HCT116 (cell line): ENCODE data around the gene TBC1D16.

Source experiments
- CEBPB ChIP-seq: IDR thresholded peaks from 2 replicates; pipeline ENCODE4 v1.6.1; 2012; ENCODE audit warnings: low read depth
- EGR1 ChIP-seq: IDR thresholded peaks from 2 replicates; pipeline ENCODE4 v1.6.1; 2012; ENCODE audit warnings: low read depth
- EZH2 ChIP-seq: fragments of 200-600 bp; sonication (generic); IDR thresholded peaks from 2 replicates; pipeline ENCODE4 v1.6.1; 2017; ENCODE audit warnings: antibody characterized with exemption, mixed run types
- POLR2A ChIP-seq: IDR thresholded peaks from 2 replicates; pipeline ENCODE4 v1.7.0; 2011; ENCODE audit warnings: borderline replicate concordance; ENCODE audit not compliant: insufficient read depth, insufficient read length; ENCODE audit errors: extremely low read depth
- SIN3A ChIP-seq: IDR thresholded peaks from 2 replicates; pipeline ENCODE4 v1.6.1; 2012; ENCODE audit warnings: low read depth
- SP1 ChIP-seq: IDR thresholded peaks from 2 replicates; pipeline ENCODE4 v1.6.1; 2012; ENCODE audit warnings: low read depth
- TF ChIP-seq, protein P1 (sequence below), 3 experiments: fragments of 200-600 bp in 1 of 3; sonication (generic) in 1 of 3; IDR thresholded peaks in 2 of 3; conservative IDR thresholded peaks in 1 of 3; 2 replicates each; pipeline ENCODE4 v1.5.1; 2012 to 2017; ENCODE audit warnings: low read depth in 2 of 3, low read length in 2 of 3, antibody characterized with exemption in 1 of 3, borderline replicate concordance in 1 of 3, control low read depth in 1 of 3, mild to moderate bottlenecking in 1 of 3, mixed read lengths in 1 of 3, mixed run types in 1 of 3, moderate library complexity in 1 of 3; ENCODE audit not compliant: insufficient read depth in 1 of 3
- TF ChIP-seq, protein P2 (sequence below): IDR thresholded peaks from 2 replicates; pipeline ENCODE4 v1.6.1; 2012; ENCODE audit warnings: low read depth

DNA sequence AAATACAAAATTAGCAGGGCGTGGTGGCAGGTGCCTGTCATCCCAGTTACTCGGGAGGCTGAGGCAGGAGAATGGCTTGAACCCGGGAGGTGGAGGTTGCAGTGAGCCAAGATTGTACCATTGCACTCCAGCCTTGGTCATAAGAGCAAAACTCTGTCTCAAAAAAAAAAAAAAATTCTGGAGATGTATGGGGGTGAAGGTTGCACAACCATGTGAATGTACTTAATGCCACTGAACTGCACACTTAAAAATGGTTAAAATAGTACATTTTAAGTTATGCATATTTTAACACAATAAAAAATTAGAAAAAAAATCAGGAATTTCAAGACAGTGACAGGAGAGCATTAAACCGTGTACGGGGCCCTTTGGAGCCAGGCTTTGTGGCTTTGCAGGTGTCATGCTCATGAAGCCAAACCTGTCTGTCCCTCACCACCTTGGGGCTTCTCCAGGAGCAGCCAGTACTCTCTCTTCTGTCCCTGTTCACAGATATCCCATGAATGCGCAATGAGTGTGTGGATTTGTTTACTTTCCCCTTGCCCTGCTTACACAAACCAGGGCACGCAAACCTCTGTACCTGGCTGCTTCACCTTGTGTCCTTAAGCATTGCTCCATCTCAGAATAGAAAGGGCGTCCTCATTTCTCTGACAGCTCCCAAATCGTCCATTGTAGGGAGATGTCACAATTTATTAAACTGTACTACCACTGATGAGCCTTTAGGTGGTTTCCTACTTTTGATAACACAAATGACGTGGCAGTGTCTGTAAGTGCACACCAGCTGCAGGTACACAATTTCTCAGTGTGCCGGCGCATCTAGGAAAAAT lies 138.2 kb downstream of the TBC1D16 start:
- TF ChIP-seq, protein P1, sequence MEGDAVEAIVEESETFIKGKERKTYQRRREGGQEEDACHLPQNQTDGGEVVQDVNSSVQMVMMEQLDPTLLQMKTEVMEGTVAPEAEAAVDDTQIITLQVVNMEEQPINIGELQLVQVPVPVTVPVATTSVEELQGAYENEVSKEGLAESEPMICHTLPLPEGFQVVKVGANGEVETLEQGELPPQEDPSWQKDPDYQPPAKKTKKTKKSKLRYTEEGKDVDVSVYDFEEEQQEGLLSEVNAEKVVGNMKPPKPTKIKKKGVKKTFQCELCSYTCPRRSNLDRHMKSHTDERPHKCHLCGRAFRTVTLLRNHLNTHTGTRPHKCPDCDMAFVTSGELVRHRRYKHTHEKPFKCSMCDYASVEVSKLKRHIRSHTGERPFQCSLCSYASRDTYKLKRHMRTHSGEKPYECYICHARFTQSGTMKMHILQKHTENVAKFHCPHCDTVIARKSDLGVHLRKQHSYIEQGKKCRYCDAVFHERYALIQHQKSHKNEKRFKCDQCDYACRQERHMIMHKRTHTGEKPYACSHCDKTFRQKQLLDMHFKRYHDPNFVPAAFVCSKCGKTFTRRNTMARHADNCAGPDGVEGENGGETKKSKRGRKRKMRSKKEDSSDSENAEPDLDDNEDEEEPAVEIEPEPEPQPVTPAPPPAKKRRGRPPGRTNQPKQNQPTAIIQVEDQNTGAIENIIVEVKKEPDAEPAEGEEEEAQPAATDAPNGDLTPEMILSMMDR (IDR thresholded peaks at IDR 0.05 in 2 of 3, conservative IDR thresholded peaks at IDR 0.05 in 1 of 3; ENCODE audit: borderline replicate concordance in 1 of 3, insufficient read depth in 1 of 3, low read depth in 2 of 3, low read length in 2 of 3): 0 out of 6 replicates have a peak, but pooled peaks of 1 of the 3 experiments have one; percentile 11
- TF ChIP-seq EZH2 (no peak), POLR2A (no peak), SIN3A (no peak), SP1 (no peak), EGR1 (no peak), CEBPB (no peak)
- TF ChIP-seq, protein P2, sequence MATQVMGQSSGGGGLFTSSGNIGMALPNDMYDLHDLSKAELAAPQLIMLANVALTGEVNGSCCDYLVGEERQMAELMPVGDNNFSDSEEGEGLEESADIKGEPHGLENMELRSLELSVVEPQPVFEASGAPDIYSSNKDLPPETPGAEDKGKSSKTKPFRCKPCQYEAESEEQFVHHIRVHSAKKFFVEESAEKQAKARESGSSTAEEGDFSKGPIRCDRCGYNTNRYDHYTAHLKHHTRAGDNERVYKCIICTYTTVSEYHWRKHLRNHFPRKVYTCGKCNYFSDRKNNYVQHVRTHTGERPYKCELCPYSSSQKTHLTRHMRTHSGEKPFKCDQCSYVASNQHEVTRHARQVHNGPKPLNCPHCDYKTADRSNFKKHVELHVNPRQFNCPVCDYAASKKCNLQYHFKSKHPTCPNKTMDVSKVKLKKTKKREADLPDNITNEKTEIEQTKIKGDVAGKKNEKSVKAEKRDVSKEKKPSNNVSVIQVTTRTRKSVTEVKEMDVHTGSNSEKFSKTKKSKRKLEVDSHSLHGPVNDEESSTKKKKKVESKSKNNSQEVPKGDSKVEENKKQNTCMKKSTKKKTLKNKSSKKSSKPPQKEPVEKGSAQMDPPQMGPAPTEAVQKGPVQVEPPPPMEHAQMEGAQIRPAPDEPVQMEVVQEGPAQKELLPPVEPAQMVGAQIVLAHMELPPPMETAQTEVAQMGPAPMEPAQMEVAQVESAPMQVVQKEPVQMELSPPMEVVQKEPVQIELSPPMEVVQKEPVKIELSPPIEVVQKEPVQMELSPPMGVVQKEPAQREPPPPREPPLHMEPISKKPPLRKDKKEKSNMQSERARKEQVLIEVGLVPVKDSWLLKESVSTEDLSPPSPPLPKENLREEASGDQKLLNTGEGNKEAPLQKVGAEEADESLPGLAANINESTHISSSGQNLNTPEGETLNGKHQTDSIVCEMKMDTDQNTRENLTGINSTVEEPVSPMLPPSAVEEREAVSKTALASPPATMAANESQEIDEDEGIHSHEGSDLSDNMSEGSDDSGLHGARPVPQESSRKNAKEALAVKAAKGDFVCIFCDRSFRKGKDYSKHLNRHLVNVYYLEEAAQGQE: no peak
